IPS DF 6.9 (cell line): ENCODE measurements around the gene MPHOSPH10.
"Not testable (repeated sequence)": the region's sequence is repeated elsewhere in the genome, so short reads cannot be mapped to it uniquely, and the experiment has no call there.

ENCODE experiments used
- DNase-seq: peaks from one replicate; pipeline ENCODE4 v3.0.0-alpha.2; 2013; ENCODE audit warnings: low read depth, low spot score
- H3K27ac ChIP-seq: one replicate; pipeline ENCODE4 v1.5.1; 2013; ENCODE audit warnings: low read length, control low read depth
- H3K27me3 ChIP-seq: 2 replicates; pipeline ENCODE4 v1.6.1; 2013; ENCODE audit warnings: mild to moderate bottlenecking, low read length; ENCODE audit not compliant: control insufficient read depth, insufficient read depth
- H3K36me3 ChIP-seq: 2 replicates; pipeline ENCODE4 v1.6.1; 2013; ENCODE audit warnings: low read length; ENCODE audit not compliant: control insufficient read depth, insufficient read depth
- H3K4me1 ChIP-seq: 2 replicates; pipeline ENCODE4 v1.6.1; 2013; ENCODE audit warnings: low read length; ENCODE audit not compliant: control insufficient read depth, insufficient read depth
- H3K4me3 ChIP-seq: 2 replicates; pipeline ENCODE4 v1.5.1; 2013; ENCODE audit warnings: mild to moderate bottlenecking, low read length
- H3K9me3 ChIP-seq: 2 replicates; pipeline ENCODE4 v1.6.1; 2013; ENCODE audit warnings: low read length, inconsistent platforms; ENCODE audit not compliant: control insufficient read depth, insufficient read depth
- WGBS: extraction: QIAGEN DNeasy Blood & Tissue Kit; methylation state at CpG from one replicate; pipeline ENCODE4 v1.1.7; 2013; ENCODE audit warnings: mixed read lengths, missing lambda C conversion rate; ENCODE audit not compliant: insufficient read length, insufficient coverage; 5-methylcytosine and 5-hydroxymethylcytosine counted together

Gene MPHOSPH10

DNA sequence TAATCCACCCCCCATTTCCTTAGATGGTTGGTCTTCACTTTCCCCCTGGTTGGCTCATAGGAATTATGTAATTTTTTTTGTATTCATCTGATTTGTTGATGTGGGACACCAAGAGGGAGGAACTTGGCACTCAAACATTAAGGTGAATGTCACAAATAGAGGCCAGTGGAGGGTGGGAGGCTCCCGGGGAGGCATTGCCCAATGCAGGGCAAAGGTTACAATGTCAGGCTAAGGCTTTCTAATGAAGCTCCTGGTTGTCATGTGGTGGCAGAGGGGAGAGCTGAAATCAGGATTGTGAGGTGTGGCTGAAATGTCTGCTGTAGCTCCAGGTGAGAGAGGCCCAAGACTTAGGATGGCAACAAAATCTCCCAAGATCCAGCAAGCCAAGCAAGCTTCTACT is 42.7 kb downstream of the MPHOSPH10 start:
- no CpG with 5 or more reads among the region's 1 CpG for WGBS
- Histone ChIP-seq H3K9me3 (no peaks in the 10 kb centered on the region), H3K36me3 (no peaks in the 10 kb centered on the region), H3K4me3 (no peak overlapping the region), H3K27me3 (no peaks in the 10 kb centered on the region), H3K4me1 (no peaks in the 10 kb centered on the region), H3K27ac (no peak overlapping the region)
- DNase-seq: no peak

- no peak for DNase-seq
- Histone ChIP-seq H3K4me1 (no peaks in the 10 kb centered on the region), H3K9me3 (no peaks in the 10 kb centered on the region), H3K27me3 (no peaks in the 10 kb centered on the region), H3K36me3 (no peaks in the 10 kb centered on the region), H3K4me3 (no peak overlapping the region), H3K27ac (no peak overlapping the region)
- no CpG with 5 or more reads among the region's 3 CpGs for WGBS
Measured at GRCh38 chr2:71174207-71174606, 43.8 kb downstream of the MPHOSPH10 start.

GRCh38 chr2:71178836-71179235 is 48.4 kb downstream of the MPHOSPH10 start:
- not testable (repeated sequence) for H3K36me3 ChIP-seq, H3K4me3 ChIP-seq, H3K27ac ChIP-seq, DNase-seq, H3K4me1 ChIP-seq, H3K27me3 ChIP-seq, H3K9me3 ChIP-seq
- WGBS: no CpG with 5 or more reads among the region's 8 CpGs

DNA sequence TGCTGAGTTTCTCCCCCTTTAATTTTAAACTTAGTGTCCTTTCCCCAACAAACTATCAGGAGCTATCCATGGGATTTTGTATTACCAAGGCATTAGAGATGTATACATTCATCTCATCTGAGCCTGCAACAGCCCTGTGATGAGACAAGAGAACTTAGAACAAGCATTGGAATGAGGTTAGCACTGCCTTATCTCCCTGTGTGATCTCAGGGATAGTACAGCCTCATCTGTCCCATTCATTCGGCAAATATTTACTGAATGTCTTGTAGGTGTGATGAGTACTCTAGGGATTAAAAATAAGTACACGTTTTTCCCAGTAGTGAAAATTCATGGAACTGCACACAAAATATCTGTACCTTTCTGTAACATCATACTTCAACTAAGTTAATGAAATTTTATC is 50.9 kb downstream of the MPHOSPH10 start:
- Histone ChIP-seq H3K9me3 (no peaks in the 10 kb centered on the region), H3K36me3 (no peaks in the 10 kb centered on the region), H3K4me1 (peaks cover 2% of the 10 kb centered on the region; the same call in 1 of the 2 replicates), H3K27me3 (no peaks in the 10 kb centered on the region), H3K4me3 (no peak overlapping the region), H3K27ac (no peak overlapping the region)
- DNase-seq: no peak
- WGBS: no CpG with 5 or more reads among the region's 2 CpGs

DNA sequence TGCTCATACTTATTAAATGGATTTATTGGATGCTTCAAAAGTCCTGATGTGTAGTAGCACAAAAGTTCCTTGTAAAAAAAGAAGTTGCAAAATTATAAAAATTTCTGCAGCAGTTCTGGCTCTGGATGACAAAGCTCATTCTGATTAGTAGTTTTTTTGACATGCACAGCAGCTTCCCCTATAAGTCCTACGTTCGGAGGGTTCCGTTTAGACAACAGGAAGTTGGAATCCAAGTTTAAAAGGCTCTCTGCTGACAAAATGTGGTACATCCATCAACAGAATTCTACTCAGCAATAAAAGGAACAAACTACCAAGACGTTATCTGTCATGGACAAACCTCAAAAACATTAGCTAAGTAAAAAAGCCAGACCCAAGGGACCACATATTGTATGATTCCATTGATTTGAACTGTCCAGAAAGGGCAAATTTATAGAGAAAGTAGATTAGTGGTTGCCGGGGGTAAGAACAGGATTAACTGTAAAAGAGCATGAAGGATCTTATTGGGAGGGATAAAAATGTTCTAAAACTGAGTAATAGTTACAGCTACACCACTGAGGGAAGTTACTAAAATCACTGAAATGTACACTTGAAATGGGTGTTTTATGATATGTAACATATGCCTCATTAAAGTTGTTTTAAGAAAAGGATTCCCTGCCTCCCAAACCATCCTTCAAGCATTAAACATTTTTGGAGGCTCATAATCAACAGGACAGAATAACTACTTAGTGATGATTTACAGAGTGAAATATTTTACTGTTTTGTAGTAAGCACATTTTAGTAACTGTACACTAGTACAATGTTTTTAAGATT is 53.1 kb downstream of the MPHOSPH10 start:
- H3K9me3 ChIP-seq, H3K4me1 ChIP-seq, H3K36me3 ChIP-seq, DNase-seq, H3K27ac ChIP-seq, H3K4me3 ChIP-seq, H3K27me3 ChIP-seq: not testable (repeated sequence)
- WGBS: no CpG with 5 or more reads among the region's 5 CpGs

DNA sequence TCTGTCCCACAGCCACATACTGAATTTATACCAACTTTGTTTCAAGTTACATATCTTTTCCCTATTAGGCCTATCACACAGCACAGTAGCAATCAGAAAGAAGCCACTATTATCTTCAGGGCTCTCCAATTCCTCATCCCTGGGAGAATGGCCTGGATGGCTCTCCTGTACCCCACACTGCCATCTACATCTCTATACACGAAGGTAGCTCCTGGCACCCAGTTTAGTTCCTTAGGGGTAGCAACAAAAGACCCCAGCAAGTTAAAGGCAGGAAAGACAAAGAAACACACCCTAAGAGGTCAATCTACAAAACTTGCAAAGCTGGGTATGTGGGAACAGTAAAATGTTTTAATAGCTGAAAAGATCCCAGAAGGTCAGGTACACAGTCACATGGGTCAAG is 56.5 kb downstream of the MPHOSPH10 start:
- no peak overlapping the region for H3K27ac ChIP-seq
- DNase-seq: no peak
- H3K27me3 ChIP-seq: no peaks in the 10 kb centered on the region
- H3K4me3 ChIP-seq: no peak overlapping the region
- H3K4me1 ChIP-seq: peaks cover 3% of the 10 kb centered on the region; the same call in 1 of the 2 replicates
- no CpG with 5 or more reads among the region's 1 CpG for WGBS
- H3K36me3 ChIP-seq: no peaks in the 10 kb centered on the region
- H3K9me3 ChIP-seq: no peaks in the 10 kb centered on the region

GRCh38 chr2:71187589-71187988 is 57.2 kb downstream of the MPHOSPH10 start:
- Histone ChIP-seq H3K9me3 (no peaks in the 10 kb centered on the region), H3K27ac (no peak overlapping the region), H3K4me3 (no peak overlapping the region), H3K27me3 (no peaks in the 10 kb centered on the region), H3K36me3 (no peaks in the 10 kb centered on the region), H3K4me1 (peaks cover 3% of the 10 kb centered on the region; the same call in 1 of the 2 replicates)
- WGBS: no CpG with 5 or more reads among the region's 2 CpGs
- DNase-seq: no peak

DNA sequence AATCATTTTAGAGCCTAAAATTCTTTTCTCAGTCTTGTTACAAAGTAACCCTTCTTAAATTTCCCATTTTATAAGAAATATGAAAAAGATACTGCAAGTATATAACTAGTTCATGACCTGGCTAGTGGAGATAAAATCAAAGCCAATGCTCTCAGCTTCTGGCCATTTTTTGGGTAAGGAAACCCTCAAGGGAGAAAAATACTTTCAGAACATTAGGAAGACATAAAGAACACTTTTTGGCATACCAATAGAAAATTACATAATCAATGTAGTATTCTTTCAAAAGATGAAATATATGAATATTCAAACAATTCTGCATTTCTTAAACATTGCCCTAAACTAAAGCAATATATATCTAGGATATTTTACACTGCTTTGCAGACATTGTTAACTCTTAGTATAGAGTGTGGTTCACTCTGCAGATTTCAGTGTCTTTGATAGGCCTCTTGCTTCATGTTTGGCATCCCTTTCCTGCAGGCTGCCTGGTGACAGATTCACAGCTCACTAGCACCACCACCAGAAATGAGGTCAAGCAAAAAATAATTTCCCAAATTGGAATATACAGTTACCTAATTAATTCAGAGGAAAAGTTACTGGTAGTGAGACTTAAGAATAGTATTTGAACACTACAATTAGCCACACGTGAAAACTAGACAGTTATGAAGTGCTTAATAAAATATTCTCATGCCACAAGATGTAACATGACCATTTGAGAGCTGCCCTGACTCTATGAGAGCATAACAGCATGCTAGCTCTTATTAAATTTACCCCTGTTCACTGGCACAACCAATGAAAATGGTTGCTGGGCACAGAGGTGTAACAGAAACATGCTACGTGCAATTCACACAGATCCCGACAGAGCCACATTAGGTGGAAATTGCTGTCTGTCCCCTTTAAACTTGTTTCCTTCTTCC is 60.5 kb downstream of the MPHOSPH10 start:
- DNase-seq: no peak
- no peaks in the 10 kb centered on the region for H3K9me3 ChIP-seq
- no peaks in the 10 kb centered on the region for H3K36me3 ChIP-seq
- peaks cover 3% of the 10 kb centered on the region; the same call in 1 of the 2 replicates for H3K4me1 ChIP-seq
- H3K4me3 ChIP-seq: no peak overlapping the region
- H3K27me3 ChIP-seq: no peaks in the 10 kb centered on the region
- no peak overlapping the region for H3K27ac ChIP-seq
- no CpG with 5 or more reads among the region's 3 CpGs for WGBS

- Histone ChIP-seq H3K36me3 (no peaks in the 10 kb centered on the region), H3K4me3 (no peak overlapping the region), H3K27ac (no peak overlapping the region), H3K4me1 (peaks cover 2% of the 10 kb centered on the region; the same call in 1 of the 2 replicates), H3K9me3 (no peaks in the 10 kb centered on the region), H3K27me3 (no peaks in the 10 kb centered on the region)
- DNase-seq: no peak
- no CpG with 5 or more reads among the region's 3 CpGs for WGBS
Measured at GRCh38 chr2:71191570-71191943, 61.1 kb downstream of the MPHOSPH10 start.
